Endothelial cell of umbilical vein (primary cell): Measurements from ENCODE around the gene FBXL4. TPM values are rescaled to one million over a fixed set of nuclear protein-coding genes. Genes with fewer than 3 reads are reported as not detected.
A peak's percentile ranks its signal among the peaks of the same experiment; 100 is the strongest.

Experiments
- BruUV-seq: library from RNA; stranded (reverse); fragments of 400-500 nt; replicated peaks from 2 replicates; lab custom pipeline; 2021; lab: Mats Ljungman, UMichigan
- CTCF ChIA-PET: fragments of 300-600, 350-600 bp; sonication (Branson Sonifier 250); formaldehyde crosslinking; loops from one replicate; lab custom pipeline; 2021; ENCODE audit warnings: antibody characterized with exemption, inconsistent platforms; lab: Charles Lee
- POLR2A ChIA-PET: fragments of 300-600, 350-600 bp; sonication (Branson Sonifier 250); formaldehyde crosslinking; loops from one replicate; lab custom pipeline; 2021; ENCODE audit warnings: antibody characterized with exemption, inconsistent platforms; lab: Charles Lee
- DNase-seq: peaks from one replicate; pipeline ENCODE4 v3.0.0-alpha.2; 2011; ENCODE audit warnings: low read depth, low spot score
- FAIRE-seq: peaks from 2 replicates; lab custom pipeline; 2011; peaks lifted over from hg19 to GRCh38; lab: Jason Lieb, UNC
- H2AFZ ChIP-seq: 2 replicates; pipeline ENCODE4 v1.6.0; 2012; ENCODE audit warnings: low read depth, low read length, control low read depth, inconsistent platforms
- H3K27ac ChIP-seq: 2 replicates; pipeline ENCODE4 v1.5.1; 2011; ENCODE audit warnings: low read depth, mild to moderate bottlenecking, control low read depth, low read length, moderate library complexity; ENCODE audit not compliant: insufficient read depth
- H3K27me3 ChIP-seq, 2 experiments: 2 replicates each; pipeline versions ENCODE4 v1.6.0 to v1.6.1; 2011; ENCODE audit warnings: low read length in 2 of 2, mixed read lengths in 1 of 2; ENCODE audit not compliant: control insufficient read depth in 2 of 2, insufficient read depth in 2 of 2
- H3K36me3 ChIP-seq, 2 experiments: 2 replicates in 1 of 2; 3 replicates in 1 of 2; pipeline ENCODE4 v1.5.1; 2011; ENCODE audit warnings: low read length in 2 of 2, mild to moderate bottlenecking in 1 of 2, moderate library complexity in 1 of 2; ENCODE audit not compliant: control insufficient read depth in 2 of 2, insufficient read depth in 2 of 2; ENCODE audit errors: extremely low read depth in 1 of 2
- H3K4me1 ChIP-seq: 3 replicates; pipeline ENCODE4 v1.5.1; 2011; ENCODE audit warnings: mild to moderate bottlenecking, low read length; ENCODE audit not compliant: control insufficient read depth, insufficient read depth; ENCODE audit errors: extremely low read depth
- H3K4me2 ChIP-seq: 2 replicates; pipeline ENCODE4 v1.6.1; 2011; ENCODE audit warnings: low read length, control low read depth, mixed read lengths; ENCODE audit not compliant: insufficient read depth
- H3K4me3 ChIP-seq, 3 experiments: fragments of 200-600 bp in 1 of 3; sonication (generic), shearing (Covaris generic) in 1 of 3; replicated peaks in 1 of 3; 2 replicates each; pipeline ENCODE4 v1.5.1; 2011 to 2016; ENCODE audit warnings: control low read depth in 3 of 3, low read length in 3 of 3, mild to moderate bottlenecking in 2 of 3, inconsistent platforms in 1 of 3, low read depth in 1 of 3, moderate library complexity in 1 of 3; ENCODE audit not compliant: insufficient read depth in 1 of 3
- H3K79me2 ChIP-seq: 2 replicates; pipeline ENCODE4 v1.6.0; 2012; ENCODE audit warnings: low read length, inconsistent platforms; ENCODE audit not compliant: control insufficient read depth, insufficient read depth
- H3K9ac ChIP-seq: replicated peaks from 2 replicates; pipeline ENCODE3; 2011; ENCODE audit warnings: low read length, control low read depth; ENCODE audit not compliant: insufficient read depth; ENCODE audit errors: extremely low read depth
- H3K9me1 ChIP-seq: replicated peaks from 3 replicates; pipeline ENCODE4 v1.6.0; 2011; ENCODE audit warnings: mild to moderate bottlenecking, low read length; ENCODE audit not compliant: control insufficient read depth, insufficient read depth; ENCODE audit errors: extremely low read depth
- H3K9me3 ChIP-seq: replicated peaks from 2 replicates; pipeline ENCODE4 v1.5.1; 2012; ENCODE audit warnings: low read length, inconsistent platforms; ENCODE audit not compliant: control insufficient read depth, insufficient read depth
- H4K20me1 ChIP-seq: replicated peaks from 2 replicates; pipeline ENCODE3; 2011; ENCODE audit warnings: mild to moderate bottlenecking, low read length; ENCODE audit not compliant: control insufficient read depth, insufficient read depth; ENCODE audit errors: extremely low read depth
- CTCF ChIP-seq, 2 donors: IDR thresholded peaks; 1 replicate in 1 of 2; 2 replicates in 1 of 2; pipeline ENCODE4 v1.5.1; 2011; ENCODE audit warnings: low read length in 2 of 2, mild to moderate bottlenecking in 2 of 2, moderate library complexity in 2 of 2, control low read depth in 1 of 2, inconsistent platforms in 1 of 2, low read depth in 1 of 2; ENCODE audit not compliant: insufficient read depth in 1 of 2; ENCODE audit errors: extremely low read depth in 1 of 2
- EZH2 ChIP-seq: IDR thresholded peaks from 2 replicates; pipeline ENCODE4 v1.6.1; 2012; ENCODE audit warnings: borderline replicate concordance, low read depth, mild to moderate bottlenecking, moderate library complexity, low read length, inconsistent platforms; ENCODE audit not compliant: severe bottlenecking
- FOS ChIP-seq: IDR thresholded peaks from 2 replicates; pipeline ENCODE4 v1.6.1; 2011; ENCODE audit warnings: mild to moderate bottlenecking, low read length, moderate library complexity, borderline replicate concordance; ENCODE audit not compliant: insufficient read depth
- GATA2 ChIP-seq: IDR thresholded peaks from 2 replicates; pipeline ENCODE4 v1.7.0; 2011; ENCODE audit warnings: low read depth, mild to moderate bottlenecking, moderate library complexity, mixed read lengths, low read length; ENCODE audit not compliant: insufficient read length, insufficient read depth
- JUN ChIP-seq: IDR thresholded peaks from 2 replicates; pipeline ENCODE4 v1.6.1; 2011; ENCODE audit warnings: borderline replicate concordance, low read depth; ENCODE audit not compliant: insufficient read length, insufficient read depth
- MYC ChIP-seq: IDR thresholded peaks from one replicate; pipeline ENCODE4 v1.6.1; 2011; ENCODE audit warnings: mild to moderate bottlenecking, low read depth, low read length
- POLR2A ChIP-seq: IDR thresholded peaks from 2 replicates; pipeline ENCODE4 v1.6.1; 2012; ENCODE audit warnings: low read depth, mild to moderate bottlenecking, control low read depth, low read length
- POLR2AphosphoS5 ChIP-seq: IDR thresholded peaks from 2 replicates; pipeline ENCODE4 v1.6.1; 2012; ENCODE audit warnings: low read depth, mild to moderate bottlenecking, control low read depth, low read length, moderate library complexity; ENCODE audit not compliant: insufficient read depth
- dilution Hi-C: fragments of 300-500 bp; cut with MboI; formaldehyde crosslinking; loops from one replicate; pipeline ENCODE4 v1.15.0; 2019; ENCODE audit warnings: low sequenced_read_pairs; ENCODE audit not compliant: extremely low pct_ligation_motif_present
- intact Hi-C: fragments of 100-400 bp; cut with micrococcal nuclease; formaldehyde crosslinking; loops from one replicate; pipeline ENCODE4 v1.10.0; 2022
- polyA plus RNA-seq, 4 experiments: library from polyadenylated mRNA; depleted of rRNA in 3 of 4; stranded (reverse) in 3 of 4; unstranded in 1 of 4; fragments of >200 nt; gene quantifications; 2 replicates each; pipeline versions ENCODE4 v1.2.1 to v1.2.3, GENCODE V29; 2011 to 2012; ENCODE audit warnings: missing spikeins in 1 of 4
- total RNA-seq: library from RNA; stranded (reverse); gene quantifications from 2 replicates; pipeline ENCODE4 v1.2.3, GENCODE V29; 2021
- TF ChIP-seq, protein P1 (sequence below): IDR thresholded peaks from 2 replicates; pipeline ENCODE4 v1.6.1; 2011; ENCODE audit not compliant: insufficient read depth, insufficient read length

The FBXL4 gene
- total and polyA plus RNA-seq, 2 donors (not counting 3 experiments of a cell fraction or from before 2014, with no cell fraction given), result 7.0 to 9.8 TPM

DNA sequence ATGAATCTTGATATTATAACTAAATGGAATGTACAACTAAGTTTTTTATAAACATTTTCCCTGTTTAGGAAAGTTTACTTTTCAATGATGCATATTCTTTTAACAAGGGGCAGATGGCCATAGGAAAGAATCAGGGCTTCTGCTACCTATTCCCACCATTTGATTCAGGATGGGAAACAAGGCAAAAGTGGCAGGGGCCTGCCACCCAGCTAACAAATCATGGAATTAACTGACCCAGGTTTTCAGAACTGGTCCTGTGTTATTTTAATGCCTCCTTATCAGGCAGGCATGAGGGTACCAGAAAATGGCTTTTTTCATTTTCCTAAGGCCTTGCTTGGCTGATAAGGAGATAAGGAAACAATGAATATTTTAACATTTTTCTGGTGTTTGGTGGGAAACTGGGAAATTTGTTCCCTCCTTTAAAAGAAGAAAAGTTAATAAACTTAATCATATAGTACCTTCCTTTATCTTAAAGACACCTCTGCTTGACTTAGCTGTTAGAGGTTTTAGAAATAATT, 106.7 kb downstream of the FBXL4 start:
- H2AFZ ChIP-seq, result no peak overlapping the region
- intact Hi-C loops, result loop anchor here (10.0 kb wide), 1 partner anchor 1136 kb away; no protein-coding TSS in a partner anchor
- no peaks in the 10 kb centered on the region for H3K79me2 ChIP-seq
- TF ChIP-seq FOS (no peak), JUN (no peak), MYC (no peak), EZH2 (no peak), GATA2 (no peak), CTCF (IDR thresholded peaks at IDR 0.05; ENCODE audit: extremely low read depth in 1 of 2, insufficient read depth in 1 of 2, low read depth in 1 of 2, low read length in 2 of 2) (no peak), POLR2A (no peak), POLR2AphosphoS5 (no peak)
- TF ChIP-seq, protein P1, sequence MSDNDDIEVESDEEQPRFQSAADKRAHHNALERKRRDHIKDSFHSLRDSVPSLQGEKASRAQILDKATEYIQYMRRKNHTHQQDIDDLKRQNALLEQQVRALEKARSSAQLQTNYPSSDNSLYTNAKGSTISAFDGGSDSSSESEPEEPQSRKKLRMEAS, result no peak
- peak; percentile 12 for FAIRE-seq
- H3K27ac ChIP-seq, result no peak overlapping the region
- no peak overlapping the region for H3K9ac ChIP-seq
- ChIA-PET CTCF (no interaction called here), POLR2A (no interaction called here)
- peaks cover 2% of the 10 kb centered on the region for H3K4me1 ChIP-seq
- H3K4me3 ChIP-seq, result no peak overlapping the region
- dilution Hi-C loops, result no loop called here
- H3K4me2 ChIP-seq, result no peak overlapping the region
- no peak for DNase-seq
- H3K9me3 ChIP-seq, result no peaks in the 10 kb centered on the region
- BruUV-seq, result no TSS peak
- no peaks in the 10 kb centered on the region for H4K20me1 ChIP-seq
- peaks cover 80 to 100% of the 10 kb centered on the region in 2 experiments for H3K27me3 ChIP-seq
- H3K36me3 ChIP-seq, result no peaks in the 10 kb centered on the region
- no peaks in the 10 kb centered on the region for H3K9me1 ChIP-seq
